HK-2 (cell line): ENCODE results near the gene GTF3C1.
A peak's percentile ranks its signal among the peaks of the same experiment; 100 is the strongest.

Experiments
- DNase-seq: peaks from one replicate; pipeline ENCODE4 v3.0.0-alpha.2; 2018; ENCODE audit not compliant: unreplicated experiment

The GTF3C1 gene

GRCh38 chr16:27426423-27427408 is 123.0 kb downstream of the GTF3C1 start:
- peak; percentile 66 for DNase-seq

DNA sequence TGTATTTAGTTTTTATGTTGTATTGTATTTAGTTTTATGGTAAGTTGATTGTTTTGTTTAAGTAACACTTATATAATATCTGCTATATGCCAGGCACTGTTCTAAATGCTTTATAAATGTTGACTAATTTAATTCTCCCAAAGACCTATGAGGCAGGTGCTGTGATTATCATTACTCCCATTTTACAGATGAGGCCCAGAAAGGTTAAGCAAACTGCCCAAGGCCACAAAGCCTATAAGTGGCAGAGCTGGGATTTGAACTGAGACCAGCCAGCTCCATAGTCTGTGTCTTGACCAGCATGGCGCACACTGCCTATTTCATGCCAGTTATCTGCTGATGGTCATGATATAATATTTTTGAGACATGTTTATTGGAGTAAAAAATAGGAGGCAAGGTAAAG is 123.8 kb downstream of the GTF3C1 start:
- no peak for DNase-seq

GRCh38 chr16:27424772-27425498 is 124.8 kb downstream of the GTF3C1 start:
- no peak for DNase-seq

- DNase-seq: no peak
Measured at GRCh38 chr16:27421961-27422740, 127.6 kb downstream of the GTF3C1 start.

GRCh38 chr16:27417047-27417671 is 132.6 kb downstream of the GTF3C1 start:
- no peak for DNase-seq

DNA sequence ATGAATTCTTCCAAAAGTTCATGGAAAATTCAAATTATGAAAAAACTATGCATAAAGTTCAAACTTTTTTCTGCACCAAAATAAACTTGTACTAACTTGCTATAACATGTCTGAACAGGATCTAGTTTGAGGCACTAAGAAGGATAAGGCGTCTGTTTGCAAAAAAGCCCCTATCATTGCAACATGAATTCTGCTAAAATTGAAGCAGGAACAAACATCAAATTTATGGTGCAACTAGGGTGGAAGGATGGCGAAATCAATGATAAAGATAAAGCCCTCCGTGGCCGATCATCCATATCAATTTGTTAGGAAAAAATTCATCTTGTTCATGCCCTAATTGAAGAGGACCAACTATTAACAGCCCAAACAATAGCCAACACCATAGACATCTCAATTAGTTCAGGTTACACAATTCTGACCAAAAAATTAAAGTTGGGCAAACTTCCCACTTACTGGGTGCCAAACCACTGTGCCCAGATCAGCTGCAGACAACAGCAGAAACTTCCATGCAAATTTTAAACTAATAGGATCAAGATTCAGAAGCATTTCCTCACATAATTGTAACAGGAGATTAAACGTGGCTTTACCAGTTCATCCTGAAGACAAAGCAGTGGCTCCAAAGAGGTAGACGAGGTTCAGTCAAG is 134.8 kb downstream of the GTF3C1 start:
- DNase-seq: no peak

DNA sequence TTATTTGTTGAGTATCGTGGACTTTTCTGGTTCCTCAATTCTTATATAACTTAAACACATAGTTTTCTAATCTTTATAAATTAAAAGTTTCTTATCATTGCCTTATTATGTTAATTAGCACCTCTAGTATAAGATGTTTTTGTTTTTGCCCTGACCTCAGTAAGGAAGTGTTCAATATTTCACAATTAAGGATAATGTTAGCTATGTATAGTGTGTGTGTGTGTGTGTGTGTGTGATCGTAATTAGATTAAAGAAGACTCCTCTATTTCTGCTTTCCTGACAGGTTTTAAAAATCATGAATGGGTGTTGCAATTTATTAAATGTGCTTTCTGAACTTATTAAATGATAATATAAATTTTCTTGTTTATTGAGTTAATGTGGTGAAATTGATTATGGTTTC is 135.8 kb downstream of the GTF3C1 start:
- DNase-seq: no peak

DNA sequence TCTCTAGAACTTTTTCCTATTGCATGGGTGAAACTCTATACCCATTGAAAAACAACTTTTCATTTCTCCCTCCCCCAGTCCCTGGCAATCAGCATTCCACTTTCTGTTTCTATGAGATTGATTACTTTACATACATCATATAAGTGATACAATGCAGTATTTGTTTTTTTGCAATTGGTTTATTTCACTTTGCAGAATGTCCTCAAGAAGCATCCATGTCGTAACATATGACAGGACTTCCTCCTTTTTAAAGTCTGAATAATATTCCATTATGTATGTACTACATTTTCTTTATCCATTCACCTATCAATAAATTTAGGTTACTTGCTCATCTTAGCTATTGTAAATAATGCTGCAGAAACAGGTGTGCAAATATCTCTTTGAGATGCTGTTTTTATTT is 139.0 kb downstream of the GTF3C1 start:
- DNase-seq: no peak
